ENCODE data around the gene IFRD2. TPM values are rescaled to one million over a fixed set of nuclear protein-coding genes. Genes with fewer than 3 reads are reported as not detected.

IFRD2 gene
- total and polyA plus RNA-seq, 2 experiments from 2014 or later: 80.8 to 91.5 TPM

GRCh38 chr3:50323092-50323600, 30.9 kb upstream of the IFRD2 start:
- H3K27ac Mint-ChIP-seq: peak overlapping the region; percentile 59
- peaks cover 23% of the 10 kb centered on the region; the same call in 1 of the 2 replicates for H3F3A ChIP-seq (replicated peaks; ENCODE audit: low read depth)
- H3K79me2 ChIP-seq (replicated peaks; ENCODE audit: insufficient read depth): peaks cover 39% of the 10 kb centered on the region

More at GRCh38 chr3:50323092-50323600, 30.9 kb upstream of the IFRD2 start:
- H3K27me3 Mint-ChIP-seq (ENCODE audit: insufficient read depth, low read depth, poor library complexity): peaks cover 14% of the 10 kb centered on the region
- H3K27me3 ChIP-seq (ENCODE audit: insufficient read depth): no peaks in the 10 kb centered on the region
- TF ChIP-seq EZH2phosphoT487 (IDR thresholded peaks at IDR 0.05; ENCODE audit: unreplicated experiment) (no peak), ZNF331 (CRISPR knock-in tag; IDR thresholded peaks at IDR 0.05; ENCODE audit: low read depth) (no peak), ZNF462 (CRISPR knock-in tag; IDR thresholded peaks at IDR 0.05) (no peak), STAT1 (IDR thresholded peaks at IDR 0.05; ENCODE audit: unreplicated experiment) (no peak), REST (IDR thresholded peaks at IDR 0.05; ENCODE audit: unreplicated experiment) (no peak), JUNB (IDR thresholded peaks at IDR 0.05; ENCODE audit: unreplicated experiment) (no peak), POLR2AphosphoS5 (IDR thresholded peaks at IDR 0.05; ENCODE audit: low read depth) (no peak), CREB1 (CRISPR knock-in tag; IDR thresholded peaks at IDR 0.05; ENCODE audit: low read depth) (no peak), ETS1 (IDR thresholded peaks at IDR 0.05) (no peak), NANOG (IDR thresholded peaks at IDR 0.05; ENCODE audit: borderline replicate concordance) (no peak), EZH2 (IDR thresholded peaks at IDR 0.05; ENCODE audit: low read depth, unreplicated experiment) (no peak), ZNF114 (CRISPR knock-in tag; IDR thresholded peaks at IDR 0.05) (no peak)
- TF ChIP-seq, protein P1, sequence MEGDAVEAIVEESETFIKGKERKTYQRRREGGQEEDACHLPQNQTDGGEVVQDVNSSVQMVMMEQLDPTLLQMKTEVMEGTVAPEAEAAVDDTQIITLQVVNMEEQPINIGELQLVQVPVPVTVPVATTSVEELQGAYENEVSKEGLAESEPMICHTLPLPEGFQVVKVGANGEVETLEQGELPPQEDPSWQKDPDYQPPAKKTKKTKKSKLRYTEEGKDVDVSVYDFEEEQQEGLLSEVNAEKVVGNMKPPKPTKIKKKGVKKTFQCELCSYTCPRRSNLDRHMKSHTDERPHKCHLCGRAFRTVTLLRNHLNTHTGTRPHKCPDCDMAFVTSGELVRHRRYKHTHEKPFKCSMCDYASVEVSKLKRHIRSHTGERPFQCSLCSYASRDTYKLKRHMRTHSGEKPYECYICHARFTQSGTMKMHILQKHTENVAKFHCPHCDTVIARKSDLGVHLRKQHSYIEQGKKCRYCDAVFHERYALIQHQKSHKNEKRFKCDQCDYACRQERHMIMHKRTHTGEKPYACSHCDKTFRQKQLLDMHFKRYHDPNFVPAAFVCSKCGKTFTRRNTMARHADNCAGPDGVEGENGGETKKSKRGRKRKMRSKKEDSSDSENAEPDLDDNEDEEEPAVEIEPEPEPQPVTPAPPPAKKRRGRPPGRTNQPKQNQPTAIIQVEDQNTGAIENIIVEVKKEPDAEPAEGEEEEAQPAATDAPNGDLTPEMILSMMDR (conservative IDR thresholded peaks at IDR 0.05; ENCODE audit: low read depth in 2 of 2): no peak
- H3K27ac ChIP-seq (ENCODE audit: low read depth): peak overlapping the region; percentile 88; the same call in 1 of the 2 replicates
- peaks cover 46% of the 10 kb centered on the region for H3K4me1 Mint-ChIP-seq
- no peak overlapping the region for H2AFZ ChIP-seq
- H3K36me3 Mint-ChIP-seq (ENCODE audit: low read depth): peaks cover 38% of the 10 kb centered on the region
- H3K4me1 ChIP-seq (ENCODE audit: insufficient read depth): peaks cover 21% of the 10 kb centered on the region
- no peak for ATAC-seq
- peaks cover 8% of the 10 kb centered on the region for H3K36me3 ChIP-seq (ENCODE audit: insufficient read depth)
- H3K4me3 Mint-ChIP-seq: peak overlapping the region; percentile 86
- H3K9me2 ChIP-seq (ENCODE audit: insufficient read depth): no peaks in the 10 kb centered on the region
- H3K4me3 ChIP-seq: peak overlapping the region; percentile 97
- peak overlapping the region; percentile 99 for H3K4me2 ChIP-seq
- no peaks in the 10 kb centered on the region for H3K9me3 Mint-ChIP-seq
- DNase-seq (ENCODE audit: low spot score): no peak
- peaks cover 13% of the 10 kb centered on the region; the same call in 1 of the 2 replicates for H4K20me1 ChIP-seq (replicated peaks; ENCODE audit: insufficient read depth)

Measured in GM23338 (cell line).